Forelimb muscle (tissue), 1 donor: Measurements from ENCODE around the gene VPS4A. TPM values are rescaled to one million over a fixed set of nuclear protein-coding genes. Genes with fewer than 3 reads are reported as not detected.

ENCODE experiments used
- DNase-seq: peaks from one replicate; pipeline ENCODE4 v3.0.0-alpha.2; 2013; ENCODE audit warnings: low read depth
- polyA plus RNA-seq: library from polyadenylated mRNA; unstranded; fragments of 120-200 nt; gene quantifications from one replicate; pipeline ENCODE4 v1.2.1, GENCODE V29; 2013; ENCODE audit not compliant: insufficient read length

Gene VPS4A
- polyA plus RNA-seq, 1 donor = 38.7 TPM

GRCh38 chr16:69307091-69307490, 4.1 kb upstream of the VPS4A start:
- no peak for DNase-seq

- DNase-seq = no peak
Observed at GRCh38 chr16:69307856-69308255, 3.3 kb upstream of the VPS4A start.

- DNase-seq = no peak
Observed at GRCh38 chr16:69309316-69309715, 1.8 kb upstream of the VPS4A start.

- no peak for DNase-seq
Observed at GRCh38 chr16:69311533-69312387, 610 bp downstream of the VPS4A start.

- DNase-seq = no peak
Observed at GRCh38 chr16:69313469-69313868, 2.3 kb downstream of the VPS4A start.

- no peak for DNase-seq
Observed at GRCh38 chr16:69314534-69314933, 3.4 kb downstream of the VPS4A start.

- no peak for DNase-seq
Observed at GRCh38 chr16:69315486-69316311, 4.5 kb downstream of the VPS4A start.

GRCh38 chr16:69316595-69317034, 5.5 kb downstream of the VPS4A start:
- no peak for DNase-seq

GRCh38 chr16:69318177-69318910, 7.2 kb downstream of the VPS4A start:
- DNase-seq = no peak

GRCh38 chr16:69318911-69319289, 7.8 kb downstream of the VPS4A start:
- no peak for DNase-seq

- no peak for DNase-seq
Observed at GRCh38 chr16:69319381-69319780, 8.2 kb downstream of the VPS4A start.

- no peak for DNase-seq
Observed at GRCh38 chr16:69319826-69320739, 8.9 kb downstream of the VPS4A start.

GRCh38 chr16:69320740-69321073, 9.6 kb downstream of the VPS4A start:
- DNase-seq = no peak

- no peak for DNase-seq
Observed at GRCh38 chr16:69321080-69321479, 9.9 kb downstream of the VPS4A start.

GRCh38 chr16:69322343-69322742, 11.2 kb downstream of the VPS4A start:
- DNase-seq = no peak

GRCh38 chr16:69323415-69323814, 12.3 kb downstream of the VPS4A start:
- DNase-seq = no peak

- DNase-seq = no peak
Observed at GRCh38 chr16:69324013-69324531, 12.9 kb downstream of the VPS4A start.

GRCh38 chr16:69324585-69325253, 13.6 kb downstream of the VPS4A start:
- no peak for DNase-seq

GRCh38 chr16:69325784-69326171, 14.6 kb downstream of the VPS4A start:
- no peak for DNase-seq

GRCh38 chr16:69326172-69326873, 15.2 kb downstream of the VPS4A start:
- DNase-seq = no peak
